ENCODE measurements around the gene RBM33. TPM values are rescaled to one million over a fixed set of nuclear protein-coding genes. Genes with fewer than 3 reads are reported as not detected.

RBM33 gene
- total RNA-seq, 1 experiment from 2014 or later, result 73.6 TPM

GRCh38 chr7:155660758-155661093 is 16.3 kb downstream of the RBM33 start:
- intact Hi-C loops (cut with micrococcal nuclease; ENCODE audit: unreplicated experiment), result no loop called here
- Histone ChIP-seq H3K27me3 (replicated peaks; ENCODE audit: insufficient read depth, low read depth, low read length, poor library complexity) (no peaks in the 10 kb centered on the region), H3K9me3 (ENCODE audit: low read depth, low read length, poor library complexity, severe bottlenecking) (peaks cover 10% of the 10 kb centered on the region), H3K4me1 (ENCODE audit: insufficient read depth, low read length, poor library complexity, severe bottlenecking) (peaks cover 4% of the 10 kb centered on the region), H3K27ac (ENCODE audit: low read depth, low read length, poor library complexity, severe bottlenecking) (no peak overlapping the region), H3K4me3 (ENCODE audit: low read depth, low read length, poor library complexity, severe bottlenecking) (no peak overlapping the region), H3K36me3 (ENCODE audit: insufficient read depth, low read length, poor library complexity, severe bottlenecking) (no peaks in the 10 kb centered on the region)
- ChIA-PET CTCF (no interaction called here), POLR2A (ENCODE audit: low non-redundant PET) (no interaction called here)
- no peak for DNase-seq (ENCODE audit: low spot score)
- no peak for TF ChIP-seq EZH2 (IDR thresholded peaks at IDR 0.05; ENCODE audit: borderline replicate concordance, low read depth, low read length, poor library complexity, severe bottlenecking)
- TF ChIP-seq, protein P1, sequence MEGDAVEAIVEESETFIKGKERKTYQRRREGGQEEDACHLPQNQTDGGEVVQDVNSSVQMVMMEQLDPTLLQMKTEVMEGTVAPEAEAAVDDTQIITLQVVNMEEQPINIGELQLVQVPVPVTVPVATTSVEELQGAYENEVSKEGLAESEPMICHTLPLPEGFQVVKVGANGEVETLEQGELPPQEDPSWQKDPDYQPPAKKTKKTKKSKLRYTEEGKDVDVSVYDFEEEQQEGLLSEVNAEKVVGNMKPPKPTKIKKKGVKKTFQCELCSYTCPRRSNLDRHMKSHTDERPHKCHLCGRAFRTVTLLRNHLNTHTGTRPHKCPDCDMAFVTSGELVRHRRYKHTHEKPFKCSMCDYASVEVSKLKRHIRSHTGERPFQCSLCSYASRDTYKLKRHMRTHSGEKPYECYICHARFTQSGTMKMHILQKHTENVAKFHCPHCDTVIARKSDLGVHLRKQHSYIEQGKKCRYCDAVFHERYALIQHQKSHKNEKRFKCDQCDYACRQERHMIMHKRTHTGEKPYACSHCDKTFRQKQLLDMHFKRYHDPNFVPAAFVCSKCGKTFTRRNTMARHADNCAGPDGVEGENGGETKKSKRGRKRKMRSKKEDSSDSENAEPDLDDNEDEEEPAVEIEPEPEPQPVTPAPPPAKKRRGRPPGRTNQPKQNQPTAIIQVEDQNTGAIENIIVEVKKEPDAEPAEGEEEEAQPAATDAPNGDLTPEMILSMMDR (conservative IDR thresholded peaks at IDR 0.05; ENCODE audit: low read depth, low read length), result no peak
- no TSS peak for BruUV-seq (replicated peaks)

GRCh38 chr7:155662343-155663043 is 18.0 kb downstream of the RBM33 start:
- H3K36me3 ChIP-seq (ENCODE audit: insufficient read depth, low read length, poor library complexity, severe bottlenecking), result no peaks in the 10 kb centered on the region
- H3K4me1 ChIP-seq (ENCODE audit: insufficient read depth, low read length, poor library complexity, severe bottlenecking), result peaks cover 7% of the 10 kb centered on the region
- ChIA-PET CTCF (no interaction called here), POLR2A (ENCODE audit: low non-redundant PET) (interaction anchor here (0.6 kb wide), 1 partner anchor 62 kb away, joined by 9 read pairs; no protein-coding TSS in a partner anchor)
- no TSS peak for BruUV-seq (replicated peaks)
- no peak overlapping the region for H3K4me3 ChIP-seq (ENCODE audit: low read depth, low read length, poor library complexity, severe bottlenecking)
- no peaks in the 10 kb centered on the region for H3K27me3 ChIP-seq (replicated peaks; ENCODE audit: insufficient read depth, low read depth, low read length, poor library complexity)
- no peak for DNase-seq (ENCODE audit: low spot score)
- intact Hi-C loops (cut with micrococcal nuclease; ENCODE audit: unreplicated experiment), result no loop called here
- H3K27ac ChIP-seq (ENCODE audit: low read depth, low read length, poor library complexity, severe bottlenecking), result no peak overlapping the region
- TF ChIP-seq, protein P1 (conservative IDR thresholded peaks at IDR 0.05; ENCODE audit: low read depth, low read length), result no peak
- no peak for TF ChIP-seq EZH2 (IDR thresholded peaks at IDR 0.05; ENCODE audit: borderline replicate concordance, low read depth, low read length, poor library complexity, severe bottlenecking)
- H3K9me3 ChIP-seq (ENCODE audit: low read depth, low read length, poor library complexity, severe bottlenecking), result peaks cover 10% of the 10 kb centered on the region

DNA sequence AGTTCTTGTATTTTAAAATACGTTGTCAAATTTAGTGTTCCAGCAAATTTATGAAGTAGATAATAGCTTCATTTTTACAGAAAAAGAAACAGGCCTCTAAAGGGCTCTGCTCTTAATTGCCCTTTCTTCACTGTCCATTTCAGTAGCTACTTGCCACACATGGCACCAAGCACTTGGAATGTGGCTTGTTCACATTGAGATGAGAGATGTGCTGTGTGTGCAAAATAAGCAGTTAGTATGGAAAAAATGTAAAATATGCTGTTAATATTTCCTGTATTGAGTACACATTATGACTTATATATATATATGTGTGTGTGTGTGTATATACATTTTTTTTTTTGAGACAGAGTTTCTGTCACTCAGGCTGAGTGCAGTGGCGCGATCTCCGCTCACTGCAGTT is 19.5 kb downstream of the RBM33 start:
- intact Hi-C loops (cut with micrococcal nuclease; ENCODE audit: unreplicated experiment), result no loop called here
- no TSS peak for BruUV-seq (replicated peaks)
- CTCF ChIA-PET, result no interaction called here

More for the DNA sequence above, 19.5 kb downstream of the RBM33 start:
- no peak for DNase-seq (ENCODE audit: low spot score)
- Histone ChIP-seq H3K27ac (ENCODE audit: low read depth, low read length, poor library complexity, severe bottlenecking) (no peak overlapping the region), H3K4me3 (ENCODE audit: low read depth, low read length, poor library complexity, severe bottlenecking) (no peak overlapping the region), H3K9me3 (ENCODE audit: low read depth, low read length, poor library complexity, severe bottlenecking) (peaks cover 10% of the 10 kb centered on the region), H3K4me1 (ENCODE audit: insufficient read depth, low read length, poor library complexity, severe bottlenecking) (peaks cover 7% of the 10 kb centered on the region), H3K36me3 (ENCODE audit: insufficient read depth, low read length, poor library complexity, severe bottlenecking) (no peaks in the 10 kb centered on the region), H3K27me3 (replicated peaks; ENCODE audit: insufficient read depth, low read depth, low read length, poor library complexity) (no peaks in the 10 kb centered on the region)
- POLR2A ChIA-PET (ENCODE audit: low non-redundant PET), result no interaction called here
- TF ChIP-seq, protein P1 (conservative IDR thresholded peaks at IDR 0.05; ENCODE audit: low read depth, low read length), result no peak
- TF ChIP-seq EZH2 (IDR thresholded peaks at IDR 0.05; ENCODE audit: borderline replicate concordance, low read depth, low read length, poor library complexity, severe bottlenecking), result no peak
